NCI-H345 (cell line): ENCODE results near the gene ALDH1L2.
"Not testable (repeated sequence)": the region's sequence is repeated elsewhere in the genome, so short reads cannot be mapped to it uniquely, and the experiment has no call there.

Experiments used
- DNase-seq: peaks from one replicate; lab custom pipeline; 2025; lab: John Stamatoyannopoulos, UW

ALDH1L2 gene

DNA sequence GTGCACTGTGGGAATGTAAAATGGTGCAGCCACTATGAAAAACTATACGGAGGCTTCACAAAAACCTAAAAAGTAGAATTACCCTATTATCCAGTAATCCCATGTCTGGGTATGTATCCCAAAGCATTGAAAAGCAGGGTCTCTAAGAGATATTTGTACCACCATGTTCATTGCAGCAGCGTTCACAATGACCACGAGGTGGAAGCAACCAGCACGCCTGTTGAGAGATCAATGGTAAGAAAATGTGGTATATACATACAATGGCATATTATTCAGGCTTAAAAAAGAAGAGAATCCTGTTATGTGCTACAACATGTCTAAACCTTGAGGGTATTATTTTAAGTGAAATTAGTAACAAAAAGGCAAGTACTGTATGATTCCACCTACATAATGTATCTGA, 99.1 kb downstream of the ALDH1L2 start:
- no peak for DNase-seq

DNA sequence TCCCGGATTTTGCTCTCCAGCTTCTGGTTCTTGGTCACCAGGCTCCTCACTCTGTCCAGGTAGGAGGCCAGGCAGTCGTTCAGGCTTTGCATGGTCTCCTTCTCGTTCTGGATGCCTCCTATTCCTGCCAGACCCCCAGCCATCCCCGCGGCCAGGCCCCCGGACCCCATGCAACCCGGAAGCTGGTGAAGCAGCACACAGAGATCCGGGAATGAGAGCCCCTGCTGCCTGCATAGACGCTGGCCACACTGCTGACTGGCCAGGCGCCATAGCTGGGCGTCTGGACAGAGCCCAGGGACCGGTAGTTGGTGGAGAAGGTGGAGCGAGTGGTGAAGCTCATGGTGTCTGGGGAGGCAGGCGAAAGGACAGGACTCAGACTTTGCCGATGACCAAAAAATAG, 106.6 kb downstream of the ALDH1L2 start:
- DNase-seq = not testable (repeated sequence)

DNA sequence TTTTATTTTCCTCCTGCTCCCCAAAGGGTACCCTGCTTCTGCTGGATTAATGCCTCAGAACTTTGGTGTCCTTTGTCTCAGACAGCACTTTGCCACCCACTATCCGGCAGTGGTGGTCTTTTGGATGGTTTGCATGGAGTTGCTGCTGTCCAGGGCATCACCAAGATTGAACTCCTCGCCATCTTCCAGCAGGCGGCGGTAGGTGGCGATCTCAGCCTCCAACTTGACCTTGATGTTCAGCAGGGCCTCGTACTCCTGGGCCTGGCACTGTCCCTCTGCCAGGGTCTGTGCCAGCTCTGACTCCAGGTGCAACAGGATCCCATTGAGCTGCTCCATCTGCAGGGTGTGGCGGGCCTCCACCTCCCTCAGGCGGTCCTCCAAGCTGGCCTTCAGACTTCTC, 107.6 kb downstream of the ALDH1L2 start:
- DNase-seq = no peak

DNA sequence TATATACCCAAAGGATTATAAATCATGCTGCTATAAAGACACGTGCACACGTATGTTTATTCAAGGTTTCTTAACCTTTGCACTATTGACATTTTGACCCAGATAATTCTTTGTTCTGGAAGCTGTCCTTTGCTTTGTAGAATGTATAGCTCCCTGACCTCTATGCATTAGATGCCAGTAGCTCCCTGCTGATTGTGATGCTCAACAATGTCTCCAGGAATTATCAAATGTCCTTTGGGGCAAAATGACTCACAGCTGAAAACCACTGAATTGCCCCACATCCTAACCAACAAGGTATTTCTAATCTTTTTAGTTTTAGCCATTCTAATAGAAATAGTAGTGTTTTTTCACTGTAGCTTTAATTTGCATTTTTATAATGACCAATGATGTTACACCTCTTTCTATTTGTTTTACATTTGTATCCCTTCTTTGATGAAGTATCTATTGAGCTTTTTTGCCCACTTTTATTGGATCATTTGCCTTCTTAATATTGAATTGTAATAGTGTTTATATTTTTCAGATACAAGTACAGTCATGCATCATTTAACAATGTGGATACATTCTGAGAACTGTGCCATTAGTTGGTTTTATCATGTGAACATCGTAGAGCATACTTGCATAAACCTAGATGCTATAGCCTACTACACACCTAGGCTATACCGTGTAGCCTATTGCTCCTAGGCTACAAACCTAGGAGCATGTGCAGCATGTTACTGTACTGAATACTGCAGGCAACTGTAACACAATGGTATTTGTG, 108.5 kb downstream of the ALDH1L2 start:
- no peak for DNase-seq

- no peak for DNase-seq
These were observed 109.5 kb downstream of the ALDH1L2 start for GRCh38 chr12:104974626-104975290.

- no peak for DNase-seq
These were observed 111.0 kb downstream of the ALDH1L2 start for GRCh38 chr12:104973250-104973649.

DNA sequence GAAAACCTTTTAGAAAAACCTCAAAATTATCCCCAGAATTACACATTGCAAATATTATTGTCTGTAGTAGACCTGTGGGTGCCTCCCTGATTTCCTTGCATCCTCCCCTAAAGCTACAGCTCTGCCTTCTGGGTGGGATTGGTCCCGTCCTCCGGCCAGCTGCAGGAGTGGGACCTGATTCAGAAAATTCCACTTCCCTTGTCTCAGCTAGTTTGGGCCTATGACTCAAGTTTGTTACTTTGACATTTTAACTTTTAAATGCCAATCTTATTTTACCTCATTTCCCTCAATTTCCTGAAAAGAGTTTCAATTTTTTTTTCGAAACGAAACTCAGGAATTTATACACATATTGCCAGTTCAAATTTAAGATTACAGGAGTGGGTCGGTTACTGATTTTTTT, 113.0 kb downstream of the ALDH1L2 start:
- DNase-seq = no peak
